ENCODE measurements around the gene KDM1B. TPM values are rescaled to one million over a fixed set of nuclear protein-coding genes. Genes with fewer than 3 reads are reported as not detected.
A peak's percentile ranks its signal among the peaks of the same experiment; 100 is the strongest.

Gene KDM1B
- total and polyA plus RNA-seq, 9 of the 15 experiments (the other 6 are each of a cell fraction or from before 2014, with no cell fraction given), result 1.4 to 58.9 (median 36.3) TPM

DNA sequence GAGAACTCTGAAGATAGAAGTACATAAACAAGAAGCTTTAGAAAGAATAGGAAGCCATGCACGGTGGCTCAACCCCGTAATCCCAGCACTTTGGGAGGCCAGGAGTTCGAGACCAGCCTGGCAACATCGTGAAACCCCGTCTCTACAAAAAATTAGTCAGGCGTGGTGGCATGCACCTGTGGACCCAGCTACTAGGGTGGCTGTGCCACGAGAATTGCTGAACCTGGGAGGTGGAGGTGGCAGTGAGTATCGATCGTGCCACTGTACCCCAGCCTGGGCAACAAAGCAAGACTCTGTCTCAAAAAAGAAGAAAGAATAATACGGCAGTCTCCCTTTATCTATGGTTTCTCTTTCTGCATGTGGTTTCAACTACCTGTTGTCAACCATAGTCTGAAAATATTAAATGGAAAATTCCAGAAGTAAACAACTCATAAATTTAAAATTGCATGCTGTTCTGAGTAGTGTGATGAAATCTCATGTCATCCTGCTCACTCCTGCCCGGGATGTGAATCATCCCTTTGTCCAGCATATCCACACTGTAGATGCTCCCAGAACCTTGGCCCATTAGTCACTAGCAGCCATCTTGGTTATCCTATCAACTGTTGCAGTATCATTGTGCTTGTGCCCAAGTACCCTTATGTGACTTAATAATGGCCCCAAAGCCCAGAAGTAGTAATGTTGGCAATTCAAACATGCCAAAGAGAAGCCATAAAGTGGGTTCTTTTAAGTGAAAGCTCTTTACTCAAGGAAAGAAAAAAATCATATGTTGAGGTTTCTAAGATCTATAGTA lies 87.0 kb downstream of the KDM1B start (continued):
- TF ChIP-seq ZNF232 (CRISPR knock-in tag; IDR thresholded peaks at IDR 0.05), result no peak
- peak; percentile 64 for TF ChIP-seq MEF2D (tag; conservative IDR thresholded peaks at IDR 0.05; ENCODE audit: low read depth)
- TF ChIP-seq EP300 (IDR thresholded peaks at IDR 0.05; ENCODE audit: low read length), result peak; percentile 68
- TF ChIP-seq, protein P1, sequence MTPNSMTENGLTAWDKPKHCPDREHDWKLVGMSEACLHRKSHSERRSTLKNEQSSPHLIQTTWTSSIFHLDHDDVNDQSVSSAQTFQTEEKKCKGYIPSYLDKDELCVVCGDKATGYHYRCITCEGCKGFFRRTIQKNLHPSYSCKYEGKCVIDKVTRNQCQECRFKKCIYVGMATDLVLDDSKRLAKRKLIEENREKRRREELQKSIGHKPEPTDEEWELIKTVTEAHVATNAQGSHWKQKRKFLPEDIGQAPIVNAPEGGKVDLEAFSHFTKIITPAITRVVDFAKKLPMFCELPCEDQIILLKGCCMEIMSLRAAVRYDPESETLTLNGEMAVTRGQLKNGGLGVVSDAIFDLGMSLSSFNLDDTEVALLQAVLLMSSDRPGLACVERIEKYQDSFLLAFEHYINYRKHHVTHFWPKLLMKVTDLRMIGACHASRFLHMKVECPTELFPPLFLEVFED (CRISPR knock-in tag; conservative IDR thresholded peaks at IDR 0.05), result peak; percentile 91
- TF ChIP-seq HEY1 (CRISPR knock-in tag; IDR thresholded peaks at IDR 0.05; ENCODE audit: borderline replicate concordance), result no peak
- TF ChIP-seq NR1H2 (CRISPR knock-in tag; IDR thresholded peaks at IDR 0.05), result no peak
- TF ChIP-seq CHD1 (IDR thresholded peaks at IDR 0.05; ENCODE audit: low read length), result no peak
- TF ChIP-seq, protein P2, sequence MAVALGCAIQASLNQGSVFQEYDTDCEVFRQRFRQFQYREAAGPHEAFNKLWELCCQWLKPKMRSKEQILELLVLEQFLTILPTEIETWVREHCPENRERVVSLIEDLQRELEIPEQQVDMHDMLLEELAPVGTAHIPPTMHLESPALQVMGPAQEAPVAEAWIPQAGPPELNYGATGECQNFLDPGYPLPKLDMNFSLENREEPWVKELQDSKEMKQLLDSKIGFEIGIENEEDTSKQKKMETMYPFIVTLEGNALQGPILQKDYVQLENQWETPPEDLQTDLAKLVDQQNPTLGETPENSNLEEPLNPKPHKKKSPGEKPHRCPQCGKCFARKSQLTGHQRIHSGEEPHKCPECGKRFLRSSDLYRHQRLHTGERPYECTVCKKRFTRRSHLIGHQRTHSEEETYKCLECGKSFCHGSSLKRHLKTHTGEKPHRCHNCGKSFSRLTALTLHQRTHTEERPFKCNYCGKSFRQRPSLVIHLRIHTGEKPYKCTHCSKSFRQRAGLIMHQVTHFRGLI (CRISPR knock-in tag; IDR thresholded peaks at IDR 0.05), result no peak
- TF ChIP-seq RUNX1 (IDR thresholded peaks at IDR 0.05; ENCODE audit: low read depth), result no peak
- TF ChIP-seq, protein P3, sequence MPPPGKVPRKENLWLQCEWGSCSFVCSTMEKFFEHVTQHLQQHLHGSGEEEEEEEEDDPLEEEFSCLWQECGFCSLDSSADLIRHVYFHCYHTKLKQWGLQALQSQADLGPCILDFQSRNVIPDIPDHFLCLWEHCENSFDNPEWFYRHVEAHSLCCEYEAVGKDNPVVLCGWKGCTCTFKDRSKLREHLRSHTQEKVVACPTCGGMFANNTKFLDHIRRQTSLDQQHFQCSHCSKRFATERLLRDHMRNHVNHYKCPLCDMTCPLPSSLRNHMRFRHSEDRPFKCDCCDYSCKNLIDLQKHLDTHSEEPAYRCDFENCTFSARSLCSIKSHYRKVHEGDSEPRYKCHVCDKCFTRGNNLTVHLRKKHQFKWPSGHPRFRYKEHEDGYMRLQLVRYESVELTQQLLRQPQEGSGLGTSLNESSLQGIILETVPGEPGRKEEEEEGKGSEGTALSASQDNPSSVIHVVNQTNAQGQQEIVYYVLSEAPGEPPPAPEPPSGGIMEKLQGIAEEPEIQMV (tag; conservative IDR thresholded peaks at IDR 0.05; ENCODE audit: low read depth), result no peak
- TF ChIP-seq, protein P4, sequence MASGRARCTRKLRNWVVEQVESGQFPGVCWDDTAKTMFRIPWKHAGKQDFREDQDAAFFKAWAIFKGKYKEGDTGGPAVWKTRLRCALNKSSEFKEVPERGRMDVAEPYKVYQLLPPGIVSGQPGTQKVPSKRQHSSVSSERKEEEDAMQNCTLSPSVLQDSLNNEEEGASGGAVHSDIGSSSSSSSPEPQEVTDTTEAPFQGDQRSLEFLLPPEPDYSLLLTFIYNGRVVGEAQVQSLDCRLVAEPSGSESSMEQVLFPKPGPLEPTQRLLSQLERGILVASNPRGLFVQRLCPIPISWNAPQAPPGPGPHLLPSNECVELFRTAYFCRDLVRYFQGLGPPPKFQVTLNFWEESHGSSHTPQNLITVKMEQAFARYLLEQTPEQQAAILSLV (tag; IDR thresholded peaks at IDR 0.05), result peak; percentile 65
- no peak for TF ChIP-seq LEF1 (IDR thresholded peaks at IDR 0.05)
- no peak; a peak in 1 of 4 replicates for TF ChIP-seq MAZ (CRISPR knock-in tag; conservative IDR thresholded peaks at IDR 0.05 in 1 of 2, IDR thresholded peaks at IDR 0.05 in 1 of 2)
- peak; percentile 78; the same call in 1 of the 2 replicates for TF ChIP-seq PTTG1 (tag; IDR thresholded peaks at IDR 0.05; ENCODE audit: low read depth)
- 0 out of 2 replicates have a peak, but pooled peaks have one; percentile 58 for TF ChIP-seq ZSCAN32 (CRISPR knock-in tag; IDR thresholded peaks at IDR 0.05)
- TF ChIP-seq, protein P5, sequence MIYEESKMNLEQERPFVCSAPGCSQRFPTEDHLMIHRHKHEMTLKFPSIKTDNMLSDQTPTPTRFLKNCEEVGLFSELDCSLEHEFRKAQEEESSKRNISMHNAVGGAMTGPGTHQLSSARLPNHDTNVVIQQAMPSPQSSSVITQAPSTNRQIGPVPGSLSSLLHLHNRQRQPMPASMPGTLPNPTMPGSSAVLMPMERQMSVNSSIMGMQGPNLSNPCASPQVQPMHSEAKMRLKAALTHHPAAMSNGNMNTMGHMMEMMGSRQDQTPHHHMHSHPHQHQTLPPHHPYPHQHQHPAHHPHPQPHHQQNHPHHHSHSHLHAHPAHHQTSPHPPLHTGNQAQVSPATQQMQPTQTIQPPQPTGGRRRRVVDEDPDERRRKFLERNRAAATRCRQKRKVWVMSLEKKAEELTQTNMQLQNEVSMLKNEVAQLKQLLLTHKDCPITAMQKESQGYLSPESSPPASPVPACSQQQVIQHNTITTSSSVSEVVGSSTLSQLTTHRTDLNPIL (CRISPR knock-in tag; IDR thresholded peaks at IDR 0.05), result 0 out of 2 replicates have a peak, but pooled peaks have one; percentile 48
- peak; percentile 98 for TF ChIP-seq ZNF584 (CRISPR knock-in tag; IDR thresholded peaks at IDR 0.05; ENCODE audit: low read depth)
- peak; percentile 80 for TF ChIP-seq ZNF311 (CRISPR knock-in tag; IDR thresholded peaks at IDR 0.05)
- TF ChIP-seq FOXM1 (IDR thresholded peaks at IDR 0.05; ENCODE audit: low read depth), result no peak
- no peak for TF ChIP-seq FOXM1 (CRISPR knock-in tag; IDR thresholded peaks at IDR 0.05; ENCODE audit: low read depth)
- TF ChIP-seq NR2C1 (IDR thresholded peaks at IDR 0.05), result no peak
- TF ChIP-seq NR2C1 (tag; IDR thresholded peaks at IDR 0.05), result peak; percentile 85

Measured in K562 (cell line).